Lung (tissue), 12 donors: Measurements from ENCODE around the gene DNAH17. TPM values are rescaled to one million over a fixed set of nuclear protein-coding genes. Genes with fewer than 3 reads are reported as not detected.

Experiments
- ATAC-seq: fragments of 200-7000 bp; cut with Tn5 transposase; one replicate; pipeline ENCODE4 v1.9.1; 2020; ENCODE audit warnings: moderate number of reproducible peaks; ENCODE audit not compliant: insufficient read depth, low FRiP score
- DNase-seq, 3 donors: peaks; one replicate each; pipeline ENCODE4 v3.0.0-alpha.2; 2013 to 2017
- H3K27ac ChIP-seq, 2 donors: one replicate each; pipeline ENCODE4 v1.5.1; 2013; ENCODE audit warnings: mild to moderate bottlenecking in 2 of 2, moderate library complexity in 2 of 2, control low read depth in 1 of 2, inconsistent platforms in 1 of 2, low read depth in 1 of 2, low read length in 1 of 2
- H3K27me3 ChIP-seq, 3 donors: one replicate each; pipeline ENCODE4 v1.5.1; 2013; ENCODE audit warnings: low read length in 2 of 3; ENCODE audit not compliant: control insufficient read depth in 3 of 3, insufficient read depth in 3 of 3
- H3K36me3 ChIP-seq, 4 donors: one replicate each; pipeline ENCODE4 v1.5.1; 2013; ENCODE audit warnings: low read length in 4 of 4, mild to moderate bottlenecking in 1 of 4, moderate library complexity in 1 of 4; ENCODE audit not compliant: control insufficient read depth in 4 of 4, insufficient read depth in 4 of 4
- H3K4me1 ChIP-seq, 5 donors: one replicate each; pipeline ENCODE4 v1.5.1; 2013; ENCODE audit warnings: low read length in 5 of 5, mild to moderate bottlenecking in 2 of 5, moderate library complexity in 1 of 5; ENCODE audit not compliant: control insufficient read depth in 5 of 5, insufficient read depth in 5 of 5
- H3K4me3 ChIP-seq: one replicate; pipeline ENCODE4 v1.5.1; 2013; ENCODE audit warnings: mild to moderate bottlenecking, control low read depth, moderate library complexity
- H3K9ac ChIP-seq, 2 donors: one replicate each; pipeline ENCODE4 v1.5.1; 2013; ENCODE audit warnings: low read length in 2 of 2, control low read depth in 1 of 2; ENCODE audit not compliant: insufficient read depth in 1 of 2
- H3K9me3 ChIP-seq, 4 donors: one replicate each; pipeline ENCODE4 v1.5.1; 2013; ENCODE audit warnings: low read length in 3 of 4, mild to moderate bottlenecking in 1 of 4, moderate library complexity in 1 of 4; ENCODE audit not compliant: control insufficient read depth in 4 of 4, insufficient read depth in 3 of 4
- WGBS, 2 donors: extraction: QIAGEN DNeasy Blood & Tissue Kit; methylation state at CpG; one replicate each; pipeline ENCODE4 v1.1.7; 2013; 5-methylcytosine and 5-hydroxymethylcytosine counted together
- polyA plus RNA-seq, 2 donors: library from polyadenylated mRNA; stranded (reverse); fragments of 200-250 nt; gene quantifications; one replicate each; pipeline ENCODE4 v1.2.1, GENCODE V29; 2013
- total RNA-seq, 2 donors: library from RNA; depleted of rRNA in 1 of 2; stranded (reverse); fragments of >200 nt in 1 of 2; gene quantifications; one replicate each; pipeline ENCODE4 v1.2.1, GENCODE V29; 2014 to 2021
- TF ChIP-seq, protein P1 (sequence below): IDR thresholded peaks from 2 replicates; pipeline ENCODE4 v1.5.1; 2012; ENCODE audit warnings: mild to moderate bottlenecking; ENCODE audit errors: control extremely low read depth, extremely low read depth
- donor health status: control.
- donor health status: control.
- donor health status: Bipolar disorder and iron deficiency.
- donor health status: healthy.
- donor health status: DM: yes; HTN: yes; CAD: no.

DNAH17 gene
- total and polyA plus RNA-seq, 4 donors = 0.44 to 1.6 (median 1.2) TPM

GRCh38 chr17:78406396-78406795 lies 170.8 kb downstream of the DNAH17 start:
- no peak overlapping the region for H3K9ac ChIP-seq

DNA sequence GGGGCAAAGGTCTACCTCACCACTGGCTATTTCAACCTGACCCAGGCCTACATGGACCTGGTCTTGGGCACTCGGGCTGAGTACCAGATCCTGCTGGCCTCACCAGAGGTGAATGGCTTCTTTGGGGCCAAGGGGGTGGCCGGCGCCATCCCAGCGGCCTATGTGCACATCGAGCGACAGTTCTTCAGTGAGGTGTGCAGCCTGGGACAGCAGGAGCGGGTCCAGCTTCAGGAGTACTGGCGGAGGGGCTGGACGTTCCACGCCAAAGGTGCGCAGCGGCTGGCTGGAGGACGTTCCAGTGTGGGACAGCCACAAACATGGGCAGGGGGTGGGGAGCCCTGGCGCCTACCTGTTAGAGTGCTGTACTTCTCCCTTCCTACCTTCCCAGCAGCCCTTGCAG lies 173.4 kb downstream of the DNAH17 start:
- ATAC-seq = no peak
- Histone ChIP-seq H3K4me1 (peaks cover 0 to 17% (median 0%) of the 10 kb centered on the region in 5 donors), H3K4me3 (no peak overlapping the region), H3K9ac (no peak overlapping the region), H3K9me3 (no peaks in the 10 kb centered on the region), H3K36me3 (peaks cover 14 to 68% (median 35%) of the 10 kb centered on the region in 4 donors), H3K27me3 (no peaks in the 10 kb centered on the region), H3K27ac (no peak overlapping the region)
- 96% methylated on average over 14 of the region's 14 CpGs for WGBS, 2 donors
- TF ChIP-seq, protein P1, sequence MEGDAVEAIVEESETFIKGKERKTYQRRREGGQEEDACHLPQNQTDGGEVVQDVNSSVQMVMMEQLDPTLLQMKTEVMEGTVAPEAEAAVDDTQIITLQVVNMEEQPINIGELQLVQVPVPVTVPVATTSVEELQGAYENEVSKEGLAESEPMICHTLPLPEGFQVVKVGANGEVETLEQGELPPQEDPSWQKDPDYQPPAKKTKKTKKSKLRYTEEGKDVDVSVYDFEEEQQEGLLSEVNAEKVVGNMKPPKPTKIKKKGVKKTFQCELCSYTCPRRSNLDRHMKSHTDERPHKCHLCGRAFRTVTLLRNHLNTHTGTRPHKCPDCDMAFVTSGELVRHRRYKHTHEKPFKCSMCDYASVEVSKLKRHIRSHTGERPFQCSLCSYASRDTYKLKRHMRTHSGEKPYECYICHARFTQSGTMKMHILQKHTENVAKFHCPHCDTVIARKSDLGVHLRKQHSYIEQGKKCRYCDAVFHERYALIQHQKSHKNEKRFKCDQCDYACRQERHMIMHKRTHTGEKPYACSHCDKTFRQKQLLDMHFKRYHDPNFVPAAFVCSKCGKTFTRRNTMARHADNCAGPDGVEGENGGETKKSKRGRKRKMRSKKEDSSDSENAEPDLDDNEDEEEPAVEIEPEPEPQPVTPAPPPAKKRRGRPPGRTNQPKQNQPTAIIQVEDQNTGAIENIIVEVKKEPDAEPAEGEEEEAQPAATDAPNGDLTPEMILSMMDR = no peak
- DNase-seq = no peak

More at GRCh38 chr17:78406396-78406795, 170.8 kb downstream of the DNAH17 start:
- no peak overlapping the region for H3K4me3 ChIP-seq
- no peak for DNase-seq
- no peaks in the 10 kb centered on the region for H3K9me3 ChIP-seq
- H3K27ac ChIP-seq = no peak overlapping the region
- peaks cover 7 to 54% (median 20%) of the 10 kb centered on the region in 4 donors for H3K36me3 ChIP-seq
- TF ChIP-seq, protein P1 = no peak
- no peaks in the 10 kb centered on the region for H3K27me3 ChIP-seq
- 94 to 96% methylated on average over 6 of the region's 6 CpGs for WGBS, 2 donors
- peaks cover 6 to 32% (median 8%) of the 10 kb centered on the region in 5 donors for H3K4me1 ChIP-seq
- no peak for ATAC-seq

DNA sequence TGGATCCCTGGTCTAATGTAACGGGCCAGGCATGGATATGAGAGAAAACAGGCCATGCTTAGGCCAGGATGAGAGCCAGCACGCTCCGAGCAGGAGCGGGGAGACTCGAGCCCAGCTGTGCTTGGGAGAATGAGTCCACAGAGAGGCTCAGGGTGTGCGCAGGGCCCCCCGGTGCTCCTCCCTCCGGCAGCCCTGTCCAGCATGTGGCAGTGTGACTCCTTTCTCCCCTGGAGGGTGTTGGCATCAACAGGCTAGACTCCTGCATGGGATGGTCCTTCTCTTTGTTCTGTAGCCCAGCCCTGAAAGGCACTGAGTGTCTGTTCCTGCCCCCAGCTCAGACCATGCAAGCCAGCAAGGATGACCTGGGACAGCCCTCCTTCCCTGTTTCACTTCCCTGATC lies 175.3 kb downstream of the DNAH17 start:
- WGBS, 2 donors = 57 to 88% methylated on average over 8 of the region's 8 CpGs

More for the DNA sequence above, 175.3 kb downstream of the DNAH17 start:
- TF ChIP-seq, protein P1 = no peak
- Histone ChIP-seq H3K27me3 (no peaks in the 10 kb centered on the region), H3K9ac (no peak overlapping the region), H3K4me3 (no peak overlapping the region), H3K9me3 (no peaks in the 10 kb centered on the region), H3K27ac (no peak overlapping the region), H3K36me3 (peaks cover 17 to 73% (median 44%) of the 10 kb centered on the region in 4 donors), H3K4me1 (peaks cover 0 to 10% (median 0%) of the 10 kb centered on the region in 5 donors)
- ATAC-seq = no peak
- no peak for DNase-seq
